Measurements from ENCODE around the gene KCTD10.

DNA sequence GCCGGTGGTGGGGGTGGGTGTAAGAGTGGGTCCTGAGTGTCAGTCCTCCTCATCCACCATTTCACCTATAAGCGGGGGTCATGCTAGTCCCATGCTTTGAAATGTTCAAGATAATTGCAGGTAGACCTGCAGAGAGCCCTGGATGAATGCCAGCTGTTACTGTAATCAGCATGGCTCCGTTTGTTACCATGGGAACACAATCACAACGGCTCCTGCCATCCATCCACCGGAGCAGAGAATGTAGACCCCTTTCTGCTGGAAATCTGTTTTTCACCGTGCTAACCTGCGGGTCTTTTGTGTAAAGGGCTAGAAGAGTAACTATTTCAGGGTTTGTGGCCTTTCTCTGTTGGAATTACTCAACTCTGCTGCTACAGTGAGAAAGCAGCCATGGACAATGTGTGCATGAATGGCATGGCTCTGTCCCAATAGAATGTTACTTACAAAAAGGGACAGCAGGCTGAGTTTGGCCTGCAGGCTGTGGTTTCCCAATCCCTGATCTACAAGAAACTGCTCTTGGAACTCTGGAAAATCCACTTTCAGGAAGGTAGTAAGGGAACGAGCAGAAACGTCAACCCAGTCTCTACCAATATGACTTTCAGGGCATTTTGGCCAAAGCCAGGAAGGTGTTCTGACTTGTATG, 36.1 kb downstream of the KCTD10 start:
- TF ChIP-seq, protein P1, sequence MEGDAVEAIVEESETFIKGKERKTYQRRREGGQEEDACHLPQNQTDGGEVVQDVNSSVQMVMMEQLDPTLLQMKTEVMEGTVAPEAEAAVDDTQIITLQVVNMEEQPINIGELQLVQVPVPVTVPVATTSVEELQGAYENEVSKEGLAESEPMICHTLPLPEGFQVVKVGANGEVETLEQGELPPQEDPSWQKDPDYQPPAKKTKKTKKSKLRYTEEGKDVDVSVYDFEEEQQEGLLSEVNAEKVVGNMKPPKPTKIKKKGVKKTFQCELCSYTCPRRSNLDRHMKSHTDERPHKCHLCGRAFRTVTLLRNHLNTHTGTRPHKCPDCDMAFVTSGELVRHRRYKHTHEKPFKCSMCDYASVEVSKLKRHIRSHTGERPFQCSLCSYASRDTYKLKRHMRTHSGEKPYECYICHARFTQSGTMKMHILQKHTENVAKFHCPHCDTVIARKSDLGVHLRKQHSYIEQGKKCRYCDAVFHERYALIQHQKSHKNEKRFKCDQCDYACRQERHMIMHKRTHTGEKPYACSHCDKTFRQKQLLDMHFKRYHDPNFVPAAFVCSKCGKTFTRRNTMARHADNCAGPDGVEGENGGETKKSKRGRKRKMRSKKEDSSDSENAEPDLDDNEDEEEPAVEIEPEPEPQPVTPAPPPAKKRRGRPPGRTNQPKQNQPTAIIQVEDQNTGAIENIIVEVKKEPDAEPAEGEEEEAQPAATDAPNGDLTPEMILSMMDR (IDR thresholded peaks at IDR 0.05) = no peak
- no peak for TF ChIP-seq POLR2A (IDR thresholded peaks at IDR 0.05)

All from uterus (tissue), 2 donors.